H1 (cell line): Measurements from ENCODE around the gene ZNF562. TPM values are rescaled to one million over a fixed set of nuclear protein-coding genes. Genes with fewer than 3 reads are reported as not detected.
A peak's percentile ranks its signal among the peaks of the same experiment; 100 is the strongest.

ENCODE experiments used
- CTCF ChIA-PET: fragments of 300-600 bp; sonication (Branson Sonifier 250); formaldehyde crosslinking; loops from one replicate; lab custom pipeline; 2021; ENCODE audit not compliant: partially characterized antibody; lab: Charles Lee
- POLR2A ChIA-PET: fragments of 300-600 bp; sonication (Branson Sonifier 250); formaldehyde crosslinking; loops from one replicate; lab custom pipeline; 2021; ENCODE audit warnings: inconsistent platforms; ENCODE audit not compliant: partially characterized antibody; lab: Charles Lee
- DNase-seq, 2 experiments: peaks; one replicate each; pipeline versions ENCODE4 v3.0.0 to v3.0.0-alpha.2; 2010 to 2022; ENCODE audit warnings: low spot score in 2 of 2, low read depth in 1 of 2, mixed read lengths in 1 of 2
- FAIRE-seq: peaks from 2 replicates; lab custom pipeline; 2011; peaks lifted over from hg19 to GRCh38; lab: Jason Lieb, UNC
- H2AFZ ChIP-seq: 2 replicates; pipeline ENCODE4 v1.8.1; 2012; ENCODE audit warnings: low read length, inconsistent platforms
- H2AK5ac ChIP-seq: 2 replicates; pipeline ENCODE4 v1.6.1; 2013; ENCODE audit warnings: low read depth, low read length
- H2BK120ac ChIP-seq: replicated peaks from 2 replicates; pipeline ENCODE3; 2013; ENCODE audit warnings: low read depth, low read length, inconsistent platforms
- H2BK12ac ChIP-seq: 2 replicates; pipeline ENCODE4 v1.6.1; 2013; ENCODE audit warnings: low read depth, low read length
- H2BK15ac ChIP-seq: 2 replicates; pipeline ENCODE4 v1.6.1; 2013; ENCODE audit warnings: low read length
- H2BK20ac ChIP-seq: 2 replicates; pipeline ENCODE4 v1.6.1; 2013; ENCODE audit warnings: low read length
- H2BK5ac ChIP-seq: 2 replicates; pipeline ENCODE4 v1.6.1; 2013; ENCODE audit warnings: low read depth, low read length
- H3K14ac ChIP-seq: 2 replicates; pipeline ENCODE4 v1.6.1; 2013; ENCODE audit warnings: inconsistent platforms; ENCODE audit not compliant: insufficient read length
- H3K18ac ChIP-seq: 2 replicates; pipeline ENCODE4 v1.6.1; 2013; ENCODE audit warnings: low read length; ENCODE audit errors: extremely low read depth
- H3K23ac ChIP-seq: 2 replicates; pipeline ENCODE4 v1.6.1; 2013; ENCODE audit warnings: inconsistent platforms; ENCODE audit not compliant: insufficient read length
- H3K23me2 ChIP-seq: 2 replicates; pipeline ENCODE4 v1.6.1; 2013; ENCODE audit warnings: low read depth, low read length
- H3K27ac ChIP-seq: 2 replicates; pipeline ENCODE4 v1.6.1; 2011; ENCODE audit warnings: low read depth, low read length, inconsistent platforms
- H3K27me3 ChIP-seq, 4 experiments: replicated peaks in 1 of 4; 1 replicate in 1 of 4; 2 replicates in 3 of 4; pipeline versions ENCODE4 v1.6.1 to v1.8.1; 2011 to 2013; ENCODE audit warnings: low read length in 3 of 4, mild to moderate bottlenecking in 3 of 4, inconsistent platforms in 2 of 4, mixed read lengths in 2 of 4, moderate library complexity in 1 of 4; ENCODE audit not compliant: control insufficient read depth in 3 of 4, insufficient read depth in 3 of 4; ENCODE audit errors: extremely low read depth in 1 of 4
- H3K36me3 ChIP-seq, 4 experiments: 2 replicates each; pipeline versions ENCODE4 v1.6.1 to v1.8.1; 2011 to 2013; ENCODE audit warnings: mild to moderate bottlenecking in 4 of 4, low read length in 3 of 4, moderate library complexity in 2 of 4, control low read depth in 1 of 4, inconsistent platforms in 1 of 4; ENCODE audit not compliant: insufficient read depth in 4 of 4, control insufficient read depth in 2 of 4
- H3K4ac ChIP-seq: replicated peaks from 2 replicates; pipeline ENCODE3; 2013; ENCODE audit warnings: low read length, low read depth, mixed read lengths, inconsistent platforms; ENCODE audit not compliant: insufficient read length
- H3K4me1 ChIP-seq, 4 experiments: replicated peaks in 1 of 4; 1 replicate in 1 of 4; 2 replicates in 3 of 4; pipeline versions ENCODE4 v1.6.1 to v1.8.1; 2011 to 2013; ENCODE audit warnings: low read length in 3 of 4, inconsistent platforms in 2 of 4, mixed read lengths in 1 of 4; ENCODE audit not compliant: insufficient read depth in 4 of 4, control insufficient read depth in 3 of 4
- H3K4me2 ChIP-seq, 2 experiments: 2 replicates each; pipeline versions ENCODE4 v1.6.1 to v1.8.1; 2011 to 2013; ENCODE audit warnings: low read depth in 2 of 2, low read length in 2 of 2, control low read depth in 1 of 2, inconsistent platforms in 1 of 2, mild to moderate bottlenecking in 1 of 2; ENCODE audit not compliant: insufficient read depth in 1 of 2
- H3K4me3 ChIP-seq, 4 experiments: fragments of 200-600, 300-600 bp in 1 of 4; sonication (generic), shearing (Covaris generic), sonication (Bioruptor Twin) in 1 of 4; 2 replicates each; pipeline versions ENCODE4 v1.5.1 to v1.8.1; 2011 to 2016; ENCODE audit warnings: low read length in 4 of 4, low read depth in 3 of 4, control low read depth in 2 of 4, inconsistent platforms in 2 of 4, mild to moderate bottlenecking in 2 of 4, mixed read lengths in 1 of 4, moderate library complexity in 1 of 4; ENCODE audit not compliant: insufficient read depth in 2 of 4; ENCODE audit errors: extremely low read depth in 1 of 4
- H3K56ac ChIP-seq: replicated peaks from 2 replicates; pipeline ENCODE3; 2013; ENCODE audit warnings: low read depth, mild to moderate bottlenecking, mixed read lengths, low read length, inconsistent platforms; ENCODE audit not compliant: insufficient read length
- H3K79me1 ChIP-seq: 2 replicates; pipeline ENCODE4 v1.6.1; 2013; ENCODE audit warnings: low read depth, low read length, control low read depth
- H3K79me2 ChIP-seq, 2 experiments: 2 replicates each; pipeline versions ENCODE4 v1.6.1 to v1.8.1; 2012 to 2013; ENCODE audit warnings: low read length in 2 of 2, mild to moderate bottlenecking in 2 of 2, inconsistent platforms in 1 of 2; ENCODE audit not compliant: insufficient read depth in 2 of 2, control insufficient read depth in 1 of 2
- H3K9ac ChIP-seq, 4 experiments: replicated peaks in 1 of 4; 1 replicate in 1 of 4; 2 replicates in 3 of 4; pipeline versions ENCODE4 v1.6.1 to v1.8.1; 2011 to 2013; ENCODE audit warnings: low read depth in 3 of 4, low read length in 3 of 4, control low read depth in 2 of 4, mild to moderate bottlenecking in 2 of 4, moderate library complexity in 2 of 4, inconsistent platforms in 1 of 4; ENCODE audit errors: extremely low read depth in 1 of 4
- H3K9me3 ChIP-seq, 2 experiments: 2 replicates each; pipeline versions ENCODE4 v1.6.1 to v1.8.1; 2012 to 2013; ENCODE audit warnings: mild to moderate bottlenecking in 2 of 2, moderate library complexity in 2 of 2, control low read depth in 1 of 2, inconsistent platforms in 1 of 2, low read depth in 1 of 2, low read length in 1 of 2, mixed read lengths in 1 of 2; ENCODE audit not compliant: insufficient read depth in 2 of 2
- H4K20me1 ChIP-seq, 2 experiments: replicated peaks in 1 of 2; 2 replicates each; pipeline versions ENCODE3 to v1.8.1; 2011 to 2013; ENCODE audit warnings: inconsistent platforms in 2 of 2, low read length in 2 of 2, mild to moderate bottlenecking in 1 of 2; ENCODE audit not compliant: insufficient read depth in 2 of 2, control insufficient read depth in 1 of 2
- H4K5ac ChIP-seq: 2 replicates; pipeline ENCODE4 v1.6.1; 2013; ENCODE audit warnings: low read length, low read depth, mixed read lengths, inconsistent platforms; ENCODE audit not compliant: insufficient read length
- H4K8ac ChIP-seq: 2 replicates; pipeline ENCODE4 v1.8.0; 2013; ENCODE audit warnings: mild to moderate bottlenecking, moderate library complexity, low read length, inconsistent platforms; ENCODE audit not compliant: insufficient read depth; ENCODE audit errors: extremely low read depth
- H4K91ac ChIP-seq: replicated peaks from 2 replicates; pipeline ENCODE3; 2013; ENCODE audit warnings: low read length, mixed read lengths, inconsistent platforms; ENCODE audit not compliant: insufficient read length
- HDAC2 ChIP-seq, 2 experiments: fragments of 300-600 bp in 1 of 2; sonication (generic) in 1 of 2; IDR thresholded peaks; 2 replicates each; pipeline ENCODE4 v1.6.1; 2011 to 2012; ENCODE audit warnings: low read depth in 2 of 2, low read length in 2 of 2, mild to moderate bottlenecking in 2 of 2, moderate library complexity in 2 of 2, borderline replicate concordance in 1 of 2, inconsistent platforms in 1 of 2
- POLR2AphosphoS5 ChIP-seq: IDR thresholded peaks from 2 replicates; pipeline ENCODE4 v1.6.1; 2011; ENCODE audit warnings: low read depth, low read length
- WGBS, 2 experiments: shearing (Covaris generic) in 1 of 2; methylation state at CpG; one replicate each; pipeline versions ENCODE4 v1.1.6 to v1.1.7; 2013 to 2015; ENCODE audit warnings: low lambda C conversion rate in 2 of 2, mixed read lengths in 2 of 2, inconsistent platforms in 1 of 2, low coverage in 1 of 2, missing lambda C conversion rate in 1 of 2; ENCODE audit not compliant: insufficient replicate concordance in 2 of 2, insufficient coverage in 1 of 2, insufficient read length in 1 of 2; ENCODE audit errors: extremely low coverage in 1 of 2, missing lambda C conversion rate in 1 of 2; 5-methylcytosine and 5-hydroxymethylcytosine counted together
- polyA plus RNA-seq, 7 experiments: library from polyadenylated mRNA; depleted of rRNA in 3 of 7; stranded (reverse) in 5 of 7; unstranded in 2 of 7; fragments of >200 nt in 5 of 7; fragments of 200-250 nt in 2 of 7; gene quantifications; 1 replicate in 5 of 7; 2 replicates in 1 of 7; 4 replicates in 1 of 7; pipeline versions ENCODE4 v1.2.1 to v1.2.3, GENCODE V29; 2011 to 2013; ENCODE audit warnings: missing spikeins in 2 of 7, mixed read lengths in 2 of 7
- total RNA-seq: library from RNA; stranded (reverse); fragmentation: NEBNext Ultra II Directional; extraction: Animal tissue kit (Norgen Biotek cat#: 25700); gene quantifications from 2 replicates; pipeline ENCODE4 v1.2.1, GENCODE V29; 2021

The ZNF562 gene
- total and polyA plus RNA-seq, 2 of the 8 experiments (the other 6 are each of a cell fraction or from before 2014, with no cell fraction given) = 0.12 to 2.5 TPM

DNA sequence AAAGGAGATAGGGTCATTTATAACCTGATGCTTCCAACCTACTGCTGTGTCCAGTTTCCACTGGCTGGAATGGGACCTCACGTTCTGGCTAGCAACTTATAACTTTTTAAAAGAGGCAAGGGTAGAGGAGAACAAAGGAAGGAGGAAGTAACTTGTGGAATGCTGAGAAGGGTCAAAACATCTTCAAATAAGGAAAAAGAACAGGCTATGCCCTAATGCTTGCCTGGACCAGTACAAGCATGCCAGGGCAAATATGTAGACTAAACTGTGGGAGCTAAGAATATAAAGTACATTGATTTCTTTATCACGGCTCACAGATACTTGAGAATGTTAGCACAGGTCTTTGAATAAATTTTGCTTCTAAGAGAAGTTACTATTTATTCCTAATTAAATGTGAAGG lies 52.4 kb downstream of the ZNF562 start:
- no peak overlapping the region for H3K23ac ChIP-seq
- peak overlapping the region in 1 of 4 experiments; percentile 43; a peak in 2 of 7 replicates for H3K9ac ChIP-seq
- no peak overlapping the region for H4K8ac ChIP-seq
- H2BK120ac ChIP-seq = no peak overlapping the region
- H3K36me3 ChIP-seq = peaks cover 8 to 20% (median 14%) of the 10 kb centered on the region in 4 experiments; a peak in 6 of 8 replicates
- no peak for DNase-seq
- H3K4me3 ChIP-seq = peak overlapping the region in 2 of 4 experiments; percentile 18 to 44; a peak in 2 of 8 replicates
- no peaks in the 10 kb centered on the region for H3K9me3 ChIP-seq
- no peak overlapping the region for H4K5ac ChIP-seq
- H2BK15ac ChIP-seq = no peak overlapping the region
- H3K27ac ChIP-seq = no peak overlapping the region
- 78% methylated on average over 2 of the region's 2 CpGs; no CpG with 5 or more reads in 1 of the 2 experiments for WGBS, 2 experiments
- no peak overlapping the region for H3K4ac ChIP-seq
- no peak overlapping the region for H3K56ac ChIP-seq
- H3K4me2 ChIP-seq = peak overlapping the region; percentile 18 to 74
- H2AK5ac ChIP-seq = peak overlapping the region; percentile 82; the same call in 1 of the 2 replicates
- no peaks in the 10 kb centered on the region for H3K27me3 ChIP-seq
- no peaks in the 10 kb centered on the region for H4K20me1 ChIP-seq
- FAIRE-seq = no peak
- H2AFZ ChIP-seq = no peak overlapping the region
- TF ChIP-seq HDAC2 (IDR thresholded peaks at IDR 0.05; ENCODE audit: borderline replicate concordance in 1 of 2, low read depth in 2 of 2, low read length in 2 of 2) (no peak), POLR2AphosphoS5 (peak; percentile 52; the same call in 1 of the 2 replicates)
- ChIA-PET CTCF (interaction anchor here (0.9 to 2.1 kb wide), 6 partner anchors 22 to 417 kb away, joined by 3 to 6 read pairs (median 3); no protein-coding TSS in a partner anchor), POLR2A (interaction anchor here (0.6 to 2.5 kb wide), 16 partner anchors 10 to 174 kb away, joined by 3 to 19 read pairs (median 5); partner anchors contain the start of genes ZNF121 and ZNF846)
- H3K4me1 ChIP-seq = peaks cover 0 to 5% (median 3%) of the 10 kb centered on the region in 4 experiments; a peak in 3 of 7 replicates
- 0 out of 2 replicates have a peak overlapping the region, but pooled peaks have one; percentile 39 for H2BK12ac ChIP-seq
- H3K18ac ChIP-seq = no peak overlapping the region; the same call in 1 of the 2 replicates
- H3K79me1 ChIP-seq = no peaks in the 10 kb centered on the region
- H3K14ac ChIP-seq = no peak overlapping the region
- H2BK5ac ChIP-seq = no peak overlapping the region
- H3K79me2 ChIP-seq = peaks cover 8 to 31% of the 10 kb centered on the region in 2 experiments
- peaks cover 4% of the 10 kb centered on the region for H3K23me2 ChIP-seq
- H2BK20ac ChIP-seq = peak overlapping the region; percentile 80; the same call in 1 of the 2 replicates
- H4K91ac ChIP-seq = no peak overlapping the region
